Mononuclear cell (primary cell): ENCODE results near the gene ZNF593OS. TPM values are rescaled to one million over a fixed set of nuclear protein-coding genes. Genes with fewer than 3 reads are reported as not detected.
A peak's percentile ranks its signal among the peaks of the same experiment; 100 is the strongest.

ENCODE experiments used
- H3K27me3 ChIP-seq: 2 replicates; pipeline ENCODE4 v1.6.0; 2011; ENCODE audit warnings: low read length, control low read depth; ENCODE audit not compliant: insufficient read depth
- H3K4me1 ChIP-seq: 2 replicates; pipeline ENCODE4 v1.5.1; 2011; ENCODE audit warnings: mild to moderate bottlenecking, low read length, control low read depth; ENCODE audit not compliant: insufficient read depth
- H3K4me3 ChIP-seq: 2 replicates; pipeline ENCODE4 v1.5.1; 2011; ENCODE audit warnings: mild to moderate bottlenecking, low read length, moderate library complexity
- H3K9me3 ChIP-seq: 2 replicates; pipeline ENCODE4 v1.5.1; 2011; ENCODE audit warnings: low read depth, mild to moderate bottlenecking, control low read depth, low read length
- total RNA-seq: library from RNA; depleted of rRNA; stranded (reverse); fragments of >200 nt; gene quantifications from one replicate; pipeline ENCODE4 v1.2.3, GENCODE V29; 2012

The ZNF593OS gene
- total RNA-seq, 1 donor, result not detected

DNA sequence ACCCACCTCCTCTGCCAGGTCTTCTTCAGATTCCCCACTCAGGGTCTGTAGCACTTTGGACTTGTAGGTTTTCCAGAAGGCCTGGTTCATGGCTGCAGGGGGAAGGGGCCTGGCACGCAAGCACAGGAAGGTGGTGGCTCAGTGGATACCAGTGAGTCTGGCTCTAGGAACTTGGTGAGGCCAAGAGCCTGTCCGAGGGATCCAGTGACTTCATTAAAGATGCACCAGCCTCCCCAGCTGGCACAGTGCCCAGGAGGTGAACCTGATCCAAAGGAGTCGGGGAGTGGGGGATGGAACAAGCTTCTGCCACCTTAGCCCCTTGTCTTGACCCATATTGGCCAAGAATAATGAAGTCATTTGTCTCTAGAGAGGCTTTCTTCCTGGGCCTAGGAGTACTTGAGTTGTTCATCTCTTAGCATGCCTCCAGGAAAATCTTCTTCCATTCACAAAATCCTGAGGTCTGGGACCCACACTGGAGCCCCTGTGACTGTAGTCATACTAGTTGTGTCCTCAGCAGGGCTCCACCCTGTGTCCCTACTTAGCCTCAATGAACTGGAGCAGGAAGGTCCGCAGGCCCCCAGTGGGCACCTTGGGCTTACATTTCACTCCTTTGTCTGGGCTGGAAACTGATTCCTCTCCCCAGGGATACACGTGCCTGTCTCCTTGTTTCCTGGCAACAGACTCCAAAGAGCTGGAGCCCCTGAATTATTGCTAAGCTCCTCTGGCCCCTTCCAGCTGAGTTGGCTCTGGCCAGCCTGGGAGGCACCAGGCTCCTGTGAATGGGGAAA, 3.0 kb downstream of the ZNF593OS start, which contains the start of gene C1orf232:
C1orf232 (minus strand) TSS at position 554 of the 788 bp plus-strand sequence; CDS start at position 90, 464 bp downstream.
- peaks cover 26% of the 10 kb centered on the region for H3K4me1 ChIP-seq

DNA sequence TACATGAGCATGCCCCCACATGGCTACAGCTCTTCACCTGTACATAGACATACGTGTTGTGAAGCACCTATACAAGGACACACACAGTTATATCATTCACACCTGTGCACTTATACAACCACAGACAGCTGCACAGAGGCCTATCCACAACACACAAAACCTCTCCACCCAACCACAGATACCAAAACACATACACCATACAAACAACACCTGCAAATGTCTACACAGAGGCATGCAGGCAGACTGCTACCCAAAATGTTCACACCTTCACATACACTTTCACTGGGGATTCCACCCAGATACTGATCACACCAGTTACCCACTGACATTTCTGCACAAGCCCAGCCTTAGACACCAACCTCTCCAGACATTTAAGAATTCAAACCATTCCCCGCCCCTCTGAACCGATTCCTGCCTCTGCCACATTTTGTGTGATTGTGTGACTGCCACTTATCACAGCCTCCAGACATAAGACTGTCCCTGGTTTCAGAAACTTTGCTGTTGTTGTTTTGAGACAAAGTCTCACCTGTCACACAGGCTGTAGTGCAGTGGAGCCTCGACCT, 4.8 kb downstream of the ZNF593OS start:
- Histone ChIP-seq H3K27me3 (peaks cover 18% of the 10 kb centered on the region), H3K4me3 (no peak overlapping the region), H3K4me1 (peaks cover 33% of the 10 kb centered on the region), H3K9me3 (no peaks in the 10 kb centered on the region)

More for the DNA sequence above, 3.0 kb downstream of the ZNF593OS start, which contains the start of gene C1orf232:
- H3K9me3 ChIP-seq, result no peaks in the 10 kb centered on the region
- H3K27me3 ChIP-seq, result peaks cover 4% of the 10 kb centered on the region
- peak within 1 kb of the TSS; percentile 69 for H3K4me3 ChIP-seq

DNA sequence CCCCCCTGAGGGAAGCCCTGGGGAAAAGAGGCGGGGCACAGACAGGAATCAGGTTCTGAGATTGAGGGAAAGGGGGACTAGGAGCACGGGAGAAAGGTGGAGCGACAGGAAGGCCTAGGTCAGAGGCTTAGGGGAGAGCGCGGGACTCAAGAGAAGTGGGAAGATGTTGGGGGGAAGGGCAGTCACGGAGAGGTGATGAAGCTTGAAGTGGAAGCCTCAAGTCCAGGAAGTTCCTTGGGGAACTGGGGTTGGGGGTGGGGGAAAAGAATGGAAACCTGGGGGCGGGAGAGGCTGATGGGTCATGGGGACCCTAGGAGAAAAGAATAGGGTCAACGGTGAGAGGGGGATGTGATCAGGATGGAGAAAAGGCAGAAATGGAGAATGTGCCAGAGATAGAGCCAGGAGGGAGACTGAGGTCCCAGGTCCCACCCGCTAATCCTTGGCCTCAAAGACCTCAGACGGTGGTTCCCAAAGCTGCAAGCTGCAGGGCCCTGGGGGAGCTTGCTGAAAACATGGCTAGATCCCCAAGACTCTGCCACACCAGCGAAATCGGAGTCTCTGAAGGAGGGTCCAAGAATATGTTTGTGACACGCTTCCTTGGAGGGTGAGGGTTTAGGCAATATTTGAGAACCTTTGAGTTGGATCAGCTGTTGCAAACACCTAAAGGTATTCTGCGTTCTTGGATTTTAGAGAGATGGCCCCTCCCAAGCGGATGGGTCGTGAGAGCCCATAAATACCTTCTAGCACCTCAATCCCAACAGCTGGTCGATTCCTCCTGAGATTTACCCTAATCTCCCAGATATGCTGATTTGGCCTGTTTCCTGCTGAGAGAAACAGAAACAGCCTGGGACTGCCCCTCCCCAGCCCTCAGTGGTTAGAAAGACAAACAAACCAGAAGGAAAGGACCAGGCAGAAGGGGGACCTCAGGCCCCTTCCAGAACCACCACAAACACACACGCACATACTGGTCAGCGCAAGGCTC, 6.5 kb downstream of the ZNF593OS start:
- Histone ChIP-seq H3K9me3 (no peaks in the 10 kb centered on the region), H3K27me3 (peaks cover 27% of the 10 kb centered on the region), H3K4me1 (peaks cover 34% of the 10 kb centered on the region), H3K4me3 (no peak overlapping the region)

DNA sequence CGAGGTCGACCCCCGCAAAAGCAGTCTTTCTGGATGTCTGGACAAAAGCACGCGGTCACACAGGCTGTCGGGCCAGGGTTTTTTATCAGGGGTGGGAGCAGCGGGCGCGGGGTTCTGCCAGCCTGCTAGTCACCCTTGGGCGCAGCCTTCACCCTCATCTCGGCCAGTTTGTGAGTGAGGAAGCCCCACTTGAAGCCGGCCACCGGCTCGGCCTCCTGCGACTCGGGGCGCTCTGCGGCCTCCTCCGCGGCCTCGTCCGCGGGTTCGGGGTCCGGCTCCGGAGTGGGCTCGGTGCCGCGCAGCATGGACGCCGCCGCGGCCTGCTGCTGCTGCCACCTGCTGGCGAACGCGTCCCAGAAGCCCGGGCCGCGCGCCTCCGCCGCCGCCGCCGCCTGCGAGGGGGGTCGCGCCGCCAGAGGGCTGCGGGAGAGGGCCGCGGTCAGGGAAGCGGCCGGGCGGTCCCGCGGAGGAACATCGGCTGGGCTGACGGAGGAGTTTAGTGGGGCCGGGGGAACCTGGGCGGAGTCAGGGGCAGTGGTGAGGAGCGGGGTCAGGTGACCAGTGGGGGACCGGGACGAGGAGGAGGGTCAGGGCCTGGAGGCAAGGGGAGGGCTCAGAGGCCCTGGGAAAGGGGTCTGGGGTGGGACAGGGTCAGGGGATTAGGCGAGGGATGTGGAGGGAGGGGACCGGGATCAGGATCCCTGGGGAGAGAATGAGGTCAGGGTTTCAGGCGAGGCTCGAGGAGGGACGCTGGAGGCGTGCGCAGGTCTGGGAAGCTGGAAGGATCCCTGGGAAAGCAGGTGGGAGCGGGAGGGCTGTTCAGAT, 7.4 kb downstream of the ZNF593OS start:
- Histone ChIP-seq H3K4me1 (peaks cover 26% of the 10 kb centered on the region), H3K4me3 (peak overlapping the region; percentile 8), H3K9me3 (no peaks in the 10 kb centered on the region), H3K27me3 (peaks cover 27% of the 10 kb centered on the region)

DNA sequence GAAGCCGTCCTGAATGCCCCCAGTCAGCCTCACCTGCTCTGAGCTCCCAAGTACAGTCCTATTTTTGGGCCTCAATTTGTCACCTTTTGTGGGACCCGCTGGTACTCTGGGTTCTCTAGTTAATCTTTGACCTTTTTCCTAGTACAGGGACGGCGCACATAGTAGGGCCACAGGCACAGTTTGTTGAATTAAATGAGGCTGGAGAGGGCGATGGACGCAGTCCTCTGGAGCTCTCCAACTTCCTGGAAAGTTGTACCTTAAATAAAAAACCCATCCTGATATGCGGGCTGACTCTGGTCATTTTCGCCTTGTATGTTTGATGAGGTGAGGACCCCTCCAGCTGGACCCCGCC, 8.0 kb downstream of the ZNF593OS start:
- Histone ChIP-seq H3K9me3 (no peaks in the 10 kb centered on the region), H3K4me1 (peaks cover 24% of the 10 kb centered on the region), H3K4me3 (no peak overlapping the region), H3K27me3 (peaks cover 27% of the 10 kb centered on the region)

DNA sequence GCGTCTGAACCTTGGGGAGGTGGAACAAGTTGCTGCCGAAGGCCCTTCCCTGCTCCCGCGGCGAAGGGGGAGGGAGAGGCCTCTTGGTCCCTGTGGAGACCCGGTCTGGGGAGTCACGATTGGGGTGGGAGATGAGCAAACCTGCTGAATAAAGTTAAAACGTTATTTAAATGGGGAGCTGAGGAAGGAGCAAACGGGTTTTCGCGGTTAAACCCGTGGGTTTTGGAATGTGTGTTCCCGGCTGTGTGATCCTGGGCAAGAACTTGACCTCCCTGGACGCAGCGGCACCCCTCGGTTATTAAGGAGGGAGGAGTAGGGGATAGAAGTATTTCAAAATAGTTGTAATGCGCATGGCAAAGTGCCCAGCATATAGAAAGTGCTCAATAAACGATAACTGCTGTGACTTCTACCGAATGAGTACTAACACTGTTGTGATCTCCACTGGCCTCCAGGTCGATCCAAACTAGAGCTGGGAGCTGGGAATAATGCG, 9.4 kb downstream of the ZNF593OS start:
- no peaks in the 10 kb centered on the region for H3K9me3 ChIP-seq
- no peak overlapping the region for H3K4me3 ChIP-seq
- peaks cover 30% of the 10 kb centered on the region for H3K27me3 ChIP-seq

DNA sequence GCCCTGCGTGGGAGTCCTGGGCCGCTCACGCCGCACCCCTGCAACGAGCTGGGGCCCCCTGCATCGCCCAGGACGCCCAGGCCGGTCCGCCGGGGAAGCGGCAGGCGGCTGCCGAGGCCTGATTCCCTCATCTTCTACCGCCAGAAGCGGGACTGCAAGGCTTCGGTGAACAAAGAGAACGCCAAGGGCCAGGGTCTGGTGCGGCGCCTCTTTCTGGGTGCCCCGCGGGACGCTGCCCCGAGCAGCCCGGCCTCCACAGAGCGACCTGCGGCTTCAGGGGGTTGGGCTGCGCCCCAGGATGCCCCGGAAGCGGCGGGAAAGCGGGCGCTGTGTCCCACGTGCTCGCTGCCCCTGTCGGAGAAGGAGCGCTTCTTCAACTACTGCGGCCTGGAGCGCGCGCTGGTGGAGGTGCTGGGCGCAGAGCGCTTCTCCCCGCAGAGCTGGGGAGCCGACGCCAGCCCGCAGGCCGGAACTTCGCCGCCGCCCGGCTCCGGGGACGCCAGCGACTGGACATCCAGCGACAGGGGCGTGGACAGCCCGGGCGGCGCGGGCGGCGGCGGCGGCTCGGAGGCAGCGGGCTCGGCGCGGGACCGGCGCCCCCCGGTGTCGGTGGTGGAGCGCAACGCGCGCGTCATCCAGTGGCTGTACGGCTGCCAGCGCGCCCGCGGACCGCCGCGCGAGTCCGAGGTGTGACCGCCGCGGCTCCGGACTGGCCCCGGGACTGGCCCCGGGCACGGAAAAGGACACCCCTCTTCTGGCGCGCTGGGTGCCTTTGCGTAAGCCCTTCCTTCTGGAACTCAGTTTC, 10.0 kb downstream of the ZNF593OS start:
- Histone ChIP-seq H3K4me3 (no peak overlapping the region), H3K9me3 (no peaks in the 10 kb centered on the region), H3K27me3 (peaks cover 32% of the 10 kb centered on the region), H3K4me1 (peaks cover 24% of the 10 kb centered on the region)

More for the DNA sequence above, 9.4 kb downstream of the ZNF593OS start:
- peaks cover 24% of the 10 kb centered on the region for H3K4me1 ChIP-seq

DNA sequence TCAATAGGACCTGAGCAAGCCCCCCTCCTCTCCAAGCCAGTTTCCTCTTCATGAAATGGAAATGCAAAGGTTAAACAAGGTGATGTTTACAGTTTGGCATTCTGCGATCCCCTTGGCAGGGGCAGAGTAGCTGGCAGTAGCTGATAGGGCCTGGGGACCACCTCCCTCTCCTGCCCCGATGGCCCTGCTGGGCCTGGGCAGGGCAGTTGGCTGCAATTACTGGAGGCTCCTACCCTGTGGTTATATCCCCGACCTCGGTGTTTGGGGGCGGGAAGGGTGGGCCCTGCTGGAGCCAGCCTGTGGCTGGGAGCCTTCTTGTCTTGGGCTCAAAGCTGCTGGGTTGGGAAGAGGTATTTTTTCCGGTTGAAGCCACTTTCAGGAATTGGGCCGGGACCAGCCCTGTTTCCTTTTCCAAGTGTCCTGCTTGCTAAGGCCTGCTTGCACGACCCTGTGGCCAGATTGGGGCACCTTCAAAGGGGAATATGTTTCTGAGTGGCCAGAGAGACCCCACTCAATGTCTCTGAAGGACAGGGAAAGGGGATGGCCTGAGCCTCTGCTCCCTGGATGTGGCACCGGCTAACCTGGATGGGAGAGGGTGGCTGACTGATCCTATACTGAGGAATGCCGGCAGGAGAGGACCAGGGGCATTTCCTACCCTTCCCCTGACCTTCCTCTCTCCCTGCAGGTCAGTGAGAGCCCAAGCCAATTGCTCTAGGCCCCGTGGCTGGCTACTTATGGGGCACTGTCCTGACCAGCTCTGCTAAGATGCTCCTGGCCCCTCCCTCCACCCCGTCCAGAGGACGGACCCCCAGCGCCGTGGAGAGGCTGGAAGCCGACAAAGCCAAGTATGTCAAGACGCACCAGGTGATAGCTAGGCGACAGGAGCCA, 10.9 kb downstream of the ZNF593OS start:
- H3K27me3 ChIP-seq, result peaks cover 40% of the 10 kb centered on the region
- peaks cover 24% of the 10 kb centered on the region for H3K4me1 ChIP-seq
- H3K9me3 ChIP-seq, result no peaks in the 10 kb centered on the region
- no peak overlapping the region for H3K4me3 ChIP-seq

DNA sequence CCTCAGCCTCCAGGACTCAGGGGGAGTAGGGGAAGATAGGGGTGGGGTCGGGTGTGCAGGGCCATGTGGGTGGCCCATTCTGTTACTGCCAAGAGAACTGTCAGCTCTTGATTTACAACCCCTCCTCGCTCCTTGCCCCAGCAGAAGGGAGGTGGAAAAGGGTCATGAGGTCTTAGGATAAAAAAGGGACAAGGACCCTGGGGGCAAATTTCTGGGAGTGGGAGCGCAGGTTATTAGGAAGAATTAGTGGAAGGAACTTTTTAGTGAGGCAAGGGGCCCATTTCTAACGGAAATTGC, 11.9 kb downstream of the ZNF593OS start:
- H3K9me3 ChIP-seq, result no peaks in the 10 kb centered on the region
- H3K4me3 ChIP-seq, result no peak overlapping the region
- peaks cover 23% of the 10 kb centered on the region for H3K4me1 ChIP-seq
- peaks cover 46% of the 10 kb centered on the region for H3K27me3 ChIP-seq

DNA sequence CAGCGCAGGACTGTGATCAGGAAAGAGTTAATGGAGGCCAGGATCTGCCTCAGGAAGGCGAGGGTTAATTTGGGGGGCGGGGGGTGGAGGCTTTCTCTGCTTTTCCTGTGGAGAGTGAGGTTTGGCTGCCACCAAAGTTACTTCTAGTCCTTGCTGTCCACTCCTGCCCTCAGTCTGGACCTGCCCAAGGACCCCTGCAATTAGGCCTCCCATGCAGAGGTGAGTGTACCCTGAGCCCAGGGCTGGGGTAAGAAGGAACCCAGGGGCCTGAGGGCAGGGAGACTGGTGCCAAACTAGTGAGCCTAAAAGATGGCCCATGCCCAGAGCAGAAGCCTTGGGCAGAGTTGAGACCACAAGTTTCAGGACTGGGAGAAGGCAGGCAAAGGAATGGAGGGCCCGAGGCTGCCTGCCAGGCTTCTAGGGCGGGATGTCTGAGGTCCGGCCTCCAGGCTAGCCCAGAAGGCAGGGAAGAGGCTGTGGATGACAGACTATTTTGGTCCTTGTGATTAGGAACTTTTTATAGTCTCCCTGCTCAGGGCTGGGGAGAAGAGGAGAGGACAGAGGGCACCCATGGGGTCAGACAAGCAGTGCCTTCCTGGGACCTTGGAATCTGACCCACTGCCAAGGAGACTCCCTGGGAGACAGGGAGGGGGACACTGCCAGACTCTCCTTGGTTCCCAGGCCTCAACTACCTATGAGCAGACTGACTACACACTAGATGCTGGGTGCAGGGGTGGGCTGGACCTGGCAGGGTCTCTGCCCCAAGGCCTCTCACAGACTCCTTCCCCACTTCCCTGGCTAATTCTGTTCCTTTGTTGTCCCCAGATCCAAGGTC, 12.5 kb downstream of the ZNF593OS start, which contains the start of gene FAM110D:
FAM110D (plus strand) TSS at position 172 of the 835 bp plus-strand sequence. CDS start 2,213 bp downstream, outside the sequence.
- H3K4me3 ChIP-seq, result no peak within 1 kb of the TSS
- H3K9me3 ChIP-seq, result no peaks in the 10 kb centered on the region
- H3K4me1 ChIP-seq, result peaks cover 19% of the 10 kb centered on the region
- peaks cover 46% of the 10 kb centered on the region for H3K27me3 ChIP-seq

DNA sequence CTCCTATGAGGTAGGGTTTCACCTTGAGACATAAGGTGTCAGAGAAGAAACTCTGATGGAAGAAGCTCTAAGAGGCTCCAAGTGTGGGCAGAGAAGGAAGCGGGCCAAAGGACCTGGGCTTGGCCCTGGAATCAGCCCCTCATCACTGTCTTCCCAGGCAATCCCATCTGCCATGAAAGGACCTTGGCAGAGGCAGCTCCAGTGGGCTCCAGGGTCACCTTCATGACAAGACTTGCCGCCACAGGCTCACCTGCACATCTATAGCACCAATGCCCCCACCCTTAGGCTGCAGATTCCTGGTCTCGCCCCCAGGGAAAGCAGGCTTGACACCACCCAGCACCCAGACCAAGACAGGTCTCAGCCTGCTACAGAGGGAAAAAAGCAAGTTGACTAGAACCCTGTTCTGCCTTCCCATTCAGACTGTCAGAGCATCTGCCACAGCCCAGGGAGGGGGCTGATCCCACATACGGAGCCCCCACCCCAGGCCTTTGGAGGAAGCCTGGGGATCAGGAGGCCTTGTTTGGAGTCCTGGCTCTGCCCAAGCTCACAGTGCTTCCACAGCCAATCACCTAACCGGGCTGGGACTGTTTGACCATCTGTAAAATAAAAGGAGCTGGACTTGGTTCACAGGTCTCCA, 13.2 kb downstream of the ZNF593OS start:
- Histone ChIP-seq H3K27me3 (peaks cover 40% of the 10 kb centered on the region), H3K4me3 (no peak overlapping the region), H3K9me3 (no peaks in the 10 kb centered on the region), H3K4me1 (peaks cover 15% of the 10 kb centered on the region)
